NCI-H82 (cell line): ENCODE data around the gene PTPRN2.
"Not testable (repeated sequence)": the region's sequence is repeated elsewhere in the genome, so short reads cannot be mapped to it uniquely, and the experiment has no call there.

Experiments used
- DNase-seq: peaks from one replicate; lab custom pipeline; 2025; lab: John Stamatoyannopoulos, UW

Gene PTPRN2

GRCh38 chr7:158278745-158279320 lies 308.8 kb downstream of the PTPRN2 start:
- DNase-seq = no peak

GRCh38 chr7:158277219-158278141 lies 310.1 kb downstream of the PTPRN2 start:
- DNase-seq = no peak

- no peak for DNase-seq
These were observed 311.0 kb downstream of the PTPRN2 start for GRCh38 chr7:158276414-158277218.

GRCh38 chr7:158275711-158276413 lies 311.8 kb downstream of the PTPRN2 start:
- no peak for DNase-seq

GRCh38 chr7:158274996-158275395 lies 312.6 kb downstream of the PTPRN2 start:
- no peak for DNase-seq

- no peak for DNase-seq
These were observed 313.2 kb downstream of the PTPRN2 start for GRCh38 chr7:158274404-158274811.

- not testable (repeated sequence) for DNase-seq
These were observed 313.8 kb downstream of the PTPRN2 start for GRCh38 chr7:158273756-158274342.

GRCh38 chr7:158273138-158273651 lies 314.4 kb downstream of the PTPRN2 start:
- DNase-seq = no peak

GRCh38 chr7:158272509-158273137 lies 315.0 kb downstream of the PTPRN2 start:
- no peak for DNase-seq

GRCh38 chr7:158272091-158272490 lies 315.5 kb downstream of the PTPRN2 start:
- no peak for DNase-seq

- no peak for DNase-seq
These were observed 316.0 kb downstream of the PTPRN2 start for GRCh38 chr7:158271646-158272045.

GRCh38 chr7:158270856-158271413 lies 316.7 kb downstream of the PTPRN2 start:
- no peak for DNase-seq

- DNase-seq = no peak
These were observed 317.4 kb downstream of the PTPRN2 start for GRCh38 chr7:158270106-158270775.

- DNase-seq = no peak
These were observed 318.6 kb downstream of the PTPRN2 start for GRCh38 chr7:158268816-158269535.

GRCh38 chr7:158267742-158268435 lies 319.7 kb downstream of the PTPRN2 start:
- DNase-seq = no peak

- DNase-seq = no peak
These were observed 320.5 kb downstream of the PTPRN2 start for GRCh38 chr7:158266817-158267741.

- no peak for DNase-seq
These were observed 321.2 kb downstream of the PTPRN2 start for GRCh38 chr7:158266426-158266816.

GRCh38 chr7:158265743-158266080 lies 321.9 kb downstream of the PTPRN2 start:
- DNase-seq = no peak
